ENCODE data around the gene NOM1.

DNA sequence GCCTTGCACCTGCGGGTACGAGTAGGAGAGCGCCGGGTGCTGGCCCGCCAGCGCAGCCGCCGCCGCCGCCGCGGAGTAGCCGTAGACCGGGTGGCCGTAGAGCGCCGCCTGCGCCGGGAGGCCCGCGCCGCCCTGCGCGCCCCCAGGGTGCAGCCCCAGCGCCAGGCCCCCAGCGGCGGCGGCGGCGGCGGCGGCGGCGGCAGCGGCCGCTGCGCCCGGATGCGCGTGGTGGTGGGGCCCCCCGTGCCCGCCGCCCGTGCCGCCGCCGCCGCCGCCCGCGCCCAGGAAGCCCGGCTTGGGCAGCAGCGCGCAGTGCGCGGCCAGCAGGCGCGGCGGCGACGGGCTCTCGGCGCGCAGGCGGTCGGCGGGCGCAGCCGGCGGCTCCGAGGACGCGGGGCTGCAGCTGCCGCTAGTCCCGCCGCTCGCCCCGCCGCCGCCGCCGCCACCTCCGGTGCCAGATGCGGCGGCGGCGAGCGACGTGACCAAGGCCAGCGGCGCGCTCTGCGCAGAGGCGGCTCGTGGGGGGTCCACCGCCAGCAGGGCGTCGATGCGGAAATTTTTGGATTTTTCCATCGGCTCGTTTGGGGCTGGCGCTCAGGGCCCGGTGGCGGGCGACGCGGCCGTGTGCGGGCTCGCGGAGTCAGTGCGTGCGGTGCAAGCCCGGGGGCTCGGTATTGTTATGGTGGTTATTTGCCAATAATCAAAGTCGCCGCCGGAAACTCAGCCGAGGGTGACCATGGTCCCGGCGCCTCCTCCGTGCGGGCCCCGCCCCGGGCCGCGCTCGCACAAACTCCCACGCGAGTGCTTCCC, 60.5 kb downstream of the NOM1 start:
- TF ChIP-seq, protein P1, sequence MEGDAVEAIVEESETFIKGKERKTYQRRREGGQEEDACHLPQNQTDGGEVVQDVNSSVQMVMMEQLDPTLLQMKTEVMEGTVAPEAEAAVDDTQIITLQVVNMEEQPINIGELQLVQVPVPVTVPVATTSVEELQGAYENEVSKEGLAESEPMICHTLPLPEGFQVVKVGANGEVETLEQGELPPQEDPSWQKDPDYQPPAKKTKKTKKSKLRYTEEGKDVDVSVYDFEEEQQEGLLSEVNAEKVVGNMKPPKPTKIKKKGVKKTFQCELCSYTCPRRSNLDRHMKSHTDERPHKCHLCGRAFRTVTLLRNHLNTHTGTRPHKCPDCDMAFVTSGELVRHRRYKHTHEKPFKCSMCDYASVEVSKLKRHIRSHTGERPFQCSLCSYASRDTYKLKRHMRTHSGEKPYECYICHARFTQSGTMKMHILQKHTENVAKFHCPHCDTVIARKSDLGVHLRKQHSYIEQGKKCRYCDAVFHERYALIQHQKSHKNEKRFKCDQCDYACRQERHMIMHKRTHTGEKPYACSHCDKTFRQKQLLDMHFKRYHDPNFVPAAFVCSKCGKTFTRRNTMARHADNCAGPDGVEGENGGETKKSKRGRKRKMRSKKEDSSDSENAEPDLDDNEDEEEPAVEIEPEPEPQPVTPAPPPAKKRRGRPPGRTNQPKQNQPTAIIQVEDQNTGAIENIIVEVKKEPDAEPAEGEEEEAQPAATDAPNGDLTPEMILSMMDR (IDR thresholded peaks at IDR 0.05) = no peak
- TF ChIP-seq POLR2A (IDR thresholded peaks at IDR 0.05) = no peak
